GM12872 (cell line): ENCODE results near the gene LOXHD1.

Source experiments
- TF ChIP-seq, protein P1 (sequence below): IDR thresholded peaks from 3 replicates; pipeline ENCODE4 v1.5.1; 2011; ENCODE audit warnings: low read depth, mild to moderate bottlenecking, low read length, moderate library complexity; ENCODE audit not compliant: insufficient read depth

The LOXHD1 gene

DNA sequence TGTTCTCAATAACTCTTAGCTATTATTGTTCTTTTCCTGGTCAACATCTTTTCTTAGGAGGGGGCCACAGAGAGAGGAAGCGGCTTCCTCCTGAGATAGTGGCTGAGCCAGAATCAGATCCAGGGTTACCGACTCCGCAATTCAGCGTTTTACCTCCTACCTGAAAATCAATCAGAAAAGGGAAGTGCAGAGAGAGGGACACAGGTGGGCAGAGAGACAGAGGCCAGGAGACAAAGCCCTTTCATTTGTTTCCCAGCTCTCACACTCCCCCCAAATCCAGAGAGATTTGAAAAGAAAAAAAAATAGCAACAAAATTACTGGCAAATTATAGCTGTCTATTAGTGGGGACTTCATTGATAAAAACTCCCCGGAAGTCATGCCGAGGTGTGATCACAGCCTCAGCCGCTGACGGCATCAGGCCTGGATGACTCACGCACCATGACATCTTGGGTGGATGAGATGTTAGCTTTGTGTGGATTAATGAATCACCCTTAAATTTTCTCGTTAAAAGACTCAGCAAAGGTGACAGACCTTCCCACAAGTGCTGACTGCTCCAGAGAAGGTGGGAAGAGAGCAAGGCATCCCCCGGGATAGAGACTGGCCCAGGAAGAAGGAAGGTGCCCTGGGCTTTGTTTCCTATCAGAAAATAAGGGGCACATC, 120.7 kb downstream of the LOXHD1 start:
- TF ChIP-seq, protein P1, sequence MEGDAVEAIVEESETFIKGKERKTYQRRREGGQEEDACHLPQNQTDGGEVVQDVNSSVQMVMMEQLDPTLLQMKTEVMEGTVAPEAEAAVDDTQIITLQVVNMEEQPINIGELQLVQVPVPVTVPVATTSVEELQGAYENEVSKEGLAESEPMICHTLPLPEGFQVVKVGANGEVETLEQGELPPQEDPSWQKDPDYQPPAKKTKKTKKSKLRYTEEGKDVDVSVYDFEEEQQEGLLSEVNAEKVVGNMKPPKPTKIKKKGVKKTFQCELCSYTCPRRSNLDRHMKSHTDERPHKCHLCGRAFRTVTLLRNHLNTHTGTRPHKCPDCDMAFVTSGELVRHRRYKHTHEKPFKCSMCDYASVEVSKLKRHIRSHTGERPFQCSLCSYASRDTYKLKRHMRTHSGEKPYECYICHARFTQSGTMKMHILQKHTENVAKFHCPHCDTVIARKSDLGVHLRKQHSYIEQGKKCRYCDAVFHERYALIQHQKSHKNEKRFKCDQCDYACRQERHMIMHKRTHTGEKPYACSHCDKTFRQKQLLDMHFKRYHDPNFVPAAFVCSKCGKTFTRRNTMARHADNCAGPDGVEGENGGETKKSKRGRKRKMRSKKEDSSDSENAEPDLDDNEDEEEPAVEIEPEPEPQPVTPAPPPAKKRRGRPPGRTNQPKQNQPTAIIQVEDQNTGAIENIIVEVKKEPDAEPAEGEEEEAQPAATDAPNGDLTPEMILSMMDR, result no peak

DNA sequence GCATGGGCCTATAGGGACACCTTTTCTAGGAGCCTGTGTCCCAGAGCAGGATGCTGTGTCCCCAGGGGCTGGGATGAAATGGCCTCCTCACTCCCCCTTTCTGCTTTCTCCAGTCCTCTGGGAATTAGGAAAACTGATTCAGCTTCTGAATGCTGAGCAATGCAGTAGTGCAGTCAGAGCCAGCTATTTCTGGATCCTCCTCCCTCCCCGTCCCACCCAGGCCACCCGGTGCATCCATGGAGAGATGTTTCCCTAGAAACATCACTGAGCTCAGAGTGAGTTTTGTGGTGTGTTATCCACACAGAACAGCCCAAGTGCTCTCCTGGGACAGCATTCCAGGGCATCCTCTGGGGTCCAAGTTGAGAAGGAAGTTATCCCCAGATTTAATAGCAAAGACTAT, 125.5 kb downstream of the LOXHD1 start:
- TF ChIP-seq, protein P1, result no peak

DNA sequence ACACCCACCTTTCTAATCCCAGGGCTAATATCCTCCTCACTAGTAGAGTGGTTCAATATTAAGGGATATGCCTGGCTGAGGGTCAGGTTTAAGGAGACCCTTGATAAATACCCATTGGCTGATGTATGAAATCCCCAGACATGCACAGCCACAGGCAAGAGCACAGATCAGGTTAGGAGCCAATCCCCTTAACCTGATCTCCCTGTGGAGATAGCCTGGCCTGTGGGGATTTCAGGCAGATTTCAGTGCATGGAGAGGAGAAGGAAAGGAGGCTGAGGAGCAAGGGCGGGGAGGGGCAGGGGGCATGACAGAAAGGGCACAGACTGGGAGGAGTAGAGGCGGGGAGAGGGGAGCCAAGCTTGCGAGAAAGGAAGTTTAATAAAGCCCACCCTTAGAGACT, 129.0 kb downstream of the LOXHD1 start:
- TF ChIP-seq, protein P1, result no peak

DNA sequence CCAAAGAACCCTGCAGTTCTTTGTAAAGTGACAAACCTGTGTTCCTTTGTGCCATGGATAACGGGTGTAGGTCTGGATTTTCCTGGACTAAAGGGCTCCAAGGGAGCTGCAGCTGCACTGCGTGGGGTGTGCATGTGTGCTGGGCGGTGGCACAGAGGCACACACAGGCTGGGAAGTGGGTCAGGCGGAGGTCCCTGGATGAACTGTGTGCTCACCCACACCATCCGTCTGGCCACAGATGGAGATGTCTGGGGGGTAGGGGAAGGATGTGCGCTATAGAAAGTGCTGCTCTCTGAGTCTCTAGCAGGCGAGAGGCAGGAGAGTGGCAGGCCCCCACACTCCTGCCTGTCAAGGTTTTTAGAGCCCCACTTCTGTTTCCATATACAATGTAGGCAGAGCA, 137.2 kb downstream of the LOXHD1 start:
- TF ChIP-seq, protein P1, result no peak

DNA sequence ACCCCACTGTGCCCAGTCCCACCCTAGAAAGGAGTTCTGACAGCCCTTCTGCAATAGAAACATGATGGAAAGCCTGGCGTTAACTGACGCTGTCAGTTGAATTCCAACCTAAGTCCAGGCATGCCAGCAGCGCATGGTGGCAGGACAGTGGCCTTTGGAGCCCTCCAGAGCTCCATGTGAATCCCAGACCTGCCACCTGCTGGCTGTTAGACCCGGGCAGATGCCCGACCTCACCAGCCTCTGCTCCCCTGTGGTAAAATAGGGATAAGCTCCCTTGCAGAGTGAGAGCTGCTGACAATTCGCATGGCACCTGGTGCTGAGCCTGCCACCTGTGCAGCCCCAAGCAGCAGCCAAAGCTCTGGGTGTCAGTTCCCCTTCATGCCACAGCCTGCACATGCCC, 138.6 kb downstream of the LOXHD1 start:
- TF ChIP-seq, protein P1, result no peak

DNA sequence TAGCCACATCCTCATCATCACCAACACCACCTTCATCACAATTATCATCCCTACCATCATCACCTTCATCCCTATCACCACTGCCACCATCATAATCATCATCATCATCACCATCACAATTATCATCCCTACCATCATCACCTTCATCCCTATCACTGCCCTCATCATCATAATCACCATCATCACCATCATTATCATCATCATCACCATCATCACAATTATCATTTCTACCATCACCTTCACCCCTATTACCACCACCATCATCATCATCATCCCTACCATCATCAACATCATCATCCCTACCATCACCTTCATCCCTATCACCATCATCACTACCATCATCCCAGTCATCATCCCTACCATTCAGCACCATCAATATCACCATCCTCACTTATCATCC, 140.5 kb downstream of the LOXHD1 start:
- TF ChIP-seq, protein P1, result no peak

DNA sequence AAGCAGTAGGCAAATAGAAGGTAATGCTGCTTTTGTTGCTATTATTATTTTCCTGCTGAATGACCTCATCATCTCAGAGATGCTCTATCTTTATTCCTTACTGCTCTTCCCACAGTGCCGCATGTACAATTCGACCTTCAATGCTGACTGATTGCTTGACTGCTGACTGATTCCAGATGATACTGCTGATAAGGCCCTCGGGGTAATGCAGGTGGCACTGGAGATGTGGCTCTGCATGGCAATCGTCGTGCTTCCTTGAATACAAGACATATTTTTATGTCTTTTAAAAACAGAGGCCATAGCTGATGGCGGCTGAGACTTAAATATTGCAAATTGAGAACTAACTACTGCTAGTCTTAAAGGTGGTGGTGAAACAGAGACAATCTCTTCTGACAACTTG, 146.6 kb downstream of the LOXHD1 start:
- TF ChIP-seq, protein P1, result no peak

DNA sequence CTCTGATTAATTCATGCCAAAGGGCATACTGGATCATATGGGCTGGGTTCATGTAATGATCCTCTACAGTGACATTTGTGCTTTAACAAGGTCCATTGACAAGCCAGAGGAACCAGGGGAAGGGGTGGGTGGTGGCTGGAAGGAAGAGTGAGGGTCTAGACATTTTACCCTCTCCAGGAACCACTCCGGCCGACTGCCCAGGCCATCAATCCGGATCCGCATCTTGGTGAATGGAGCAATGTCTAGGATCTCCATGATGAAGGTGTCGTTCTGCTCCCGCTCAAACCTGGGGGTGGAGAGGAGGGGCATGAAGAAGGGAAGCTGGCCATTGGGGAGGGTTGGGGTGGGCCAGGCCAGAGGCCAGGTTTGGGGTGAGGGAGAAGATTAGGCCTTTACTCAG, 147.5 kb downstream of the LOXHD1 start:
- TF ChIP-seq, protein P1, result no peak
